Mucosa of descending colon (tissue), 3 donors: ENCODE results near the gene TMEM88. TPM values are rescaled to one million over a fixed set of nuclear protein-coding genes. Genes with fewer than 3 reads are reported as not detected.
A peak's percentile ranks its signal among the peaks of the same experiment; 100 is the strongest.

ENCODE experiments used
- ATAC-seq: fragments of 200-7000 bp; cut with Tn5 transposase; one replicate; pipeline ENCODE4 v1.9.1; 2020; ENCODE audit warnings: mild to moderate bottlenecking, moderate library complexity
- DNase-seq, 3 donors: peaks; one replicate each; pipeline ENCODE4 v3.0.0-alpha.2; 2020
- H3K36me3 ChIP-seq: fragments of 200-600 bp; one replicate; pipeline ENCODE4 v1.8.0; 2021; ENCODE audit warnings: low read depth, mild to moderate bottlenecking
- H3K4me1 ChIP-seq: fragments of 200-600 bp; one replicate; pipeline ENCODE4 v1.8.0; 2021; ENCODE audit warnings: low read depth, mild to moderate bottlenecking
- H3K4me3 ChIP-seq: fragments of 200-600 bp; one replicate; pipeline ENCODE4 v1.8.0; 2021; ENCODE audit warnings: mild to moderate bottlenecking
- H3K9me3 ChIP-seq: fragments of 200-600 bp; one replicate; pipeline ENCODE4 v1.8.0; 2021; ENCODE audit warnings: mild to moderate bottlenecking
- CTCF ChIP-seq: fragments of 200-600 bp; IDR thresholded peaks from one replicate; pipeline ENCODE4 v1.8.0; 2022; ENCODE audit warnings: antibody characterized with exemption, mild to moderate bottlenecking
- intact Hi-C, 2 donors: fragments of 100-400 bp; cut with DNase I in 1 of 2; cut with micrococcal nuclease in 1 of 2; formaldehyde crosslinking; loops; one replicate each; pipeline versions ENCODE4 v1.11.0 to v1.11.1; 2022; cut with DNase I, micrococcal nuclease
- total RNA-seq, 3 donors: library from RNA; stranded (reverse); fragmentation: NEBNext Ultra II Directional in 2 of 3; extraction: Animal tissue kit (Norgen Biotek cat#: 25700) in 2 of 3; gene quantifications; one replicate each; pipeline versions ENCODE4 v1.2.1 to v1.2.4, GENCODE V29; 2021 to 2023
- donor health status: DM: no; HTN: no; CAD: no; lungs with moderate emphysema.
- donor health status: DM: no; HTN: no; CAD: no.
- donor health status: DM: no; HTN: yes; CAD: no.

The TMEM88 gene
- total RNA-seq, 3 donors from 2014 or later: 3.5 to 8.5 (median 6.9) TPM

- H3K36me3 ChIP-seq: no peaks in the 10 kb centered on the region
- no peak for ATAC-seq
- no peak for DNase-seq
- intact Hi-C loops: loop anchor here (5.0 kb wide), 2 partner anchors 32 to 122 kb away; no protein-coding TSS in a partner anchor
- H3K4me3 ChIP-seq: no peak overlapping the region
- peaks cover 8% of the 10 kb centered on the region for H3K4me1 ChIP-seq
- no peak for TF ChIP-seq CTCF
- no peaks in the 10 kb centered on the region for H3K9me3 ChIP-seq
These were observed 10.3 kb downstream of the TMEM88 start for GRCh38 chr17:7864995-7865650.

GRCh38 chr17:7867881-7868329 lies 13.0 kb downstream of the TMEM88 start:
- Histone ChIP-seq H3K9me3 (no peaks in the 10 kb centered on the region), H3K4me1 (peaks cover 7% of the 10 kb centered on the region), H3K36me3 (no peaks in the 10 kb centered on the region), H3K4me3 (no peak overlapping the region)
- DNase-seq (no peak), ATAC-seq (peak; percentile 83)
- intact Hi-C loops: no loop called here
- TF ChIP-seq CTCF: no peak

GRCh38 chr17:7873051-7873450 lies 18.2 kb downstream of the TMEM88 start:
- Histone ChIP-seq H3K4me3 (no peak overlapping the region), H3K36me3 (no peaks in the 10 kb centered on the region), H3K9me3 (no peaks in the 10 kb centered on the region), H3K4me1 (no peaks in the 10 kb centered on the region)
- DNase-seq: no peak
- no peak for TF ChIP-seq CTCF
- ATAC-seq: no peak
- intact Hi-C loops: no loop called here

- ATAC-seq (no peak), DNase-seq (no peak)
- Histone ChIP-seq H3K36me3 (no peaks in the 10 kb centered on the region), H3K4me1 (peaks cover 8% of the 10 kb centered on the region), H3K9me3 (no peaks in the 10 kb centered on the region), H3K4me3 (no peak overlapping the region)
- no peak for TF ChIP-seq CTCF
- intact Hi-C loops: no loop called here
These were observed 21.0 kb downstream of the TMEM88 start for GRCh38 chr17:7875804-7876370.

GRCh38 chr17:7878234-7878633 lies 23.4 kb downstream of the TMEM88 start:
- no peaks in the 10 kb centered on the region for H3K9me3 ChIP-seq
- no peak for DNase-seq
- ATAC-seq: no peak
- H3K4me1 ChIP-seq: peaks cover 25% of the 10 kb centered on the region
- no peaks in the 10 kb centered on the region for H3K36me3 ChIP-seq
- intact Hi-C loops: no loop called here
- H3K4me3 ChIP-seq: no peak overlapping the region
- no peak for TF ChIP-seq CTCF
